Liver (tissue), 2 donors: Measurements from ENCODE around the gene ARHGEF39.

ENCODE experiments used
- JUND ChIP-seq, 2 donors: IDR thresholded peaks; 2 replicates each; pipeline ENCODE4 v1.6.1; 2016; ENCODE audit warnings: antibody characterized with exemption in 2 of 2
- TF ChIP-seq, protein P1 (sequence below): IDR thresholded peaks from 2 replicates; pipeline ENCODE4 v1.6.1; 2016; ENCODE audit warnings: antibody characterized with exemption
- donor health status: healthy.

GRCh38 chr9:35656348-35656747 is 8.6 kb downstream of the ARHGEF39 start:
- TF ChIP-seq, protein P1, sequence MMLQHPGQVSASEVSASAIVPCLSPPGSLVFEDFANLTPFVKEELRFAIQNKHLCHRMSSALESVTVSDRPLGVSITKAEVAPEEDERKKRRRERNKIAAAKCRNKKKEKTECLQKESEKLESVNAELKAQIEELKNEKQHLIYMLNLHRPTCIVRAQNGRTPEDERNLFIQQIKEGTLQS, result no peak
- no peak for TF ChIP-seq JUND (IDR thresholded peaks at IDR 0.05)
